ENCODE measurements around the gene LIX1L. TPM values are rescaled to one million over a fixed set of nuclear protein-coding genes. Genes with fewer than 3 reads are reported as not detected.
A peak's percentile ranks its signal among the peaks of the same experiment; 100 is the strongest.

LIX1L gene
- total RNA-seq, 1 donor from 2014 or later = 13.6 TPM

- no peaks in the 10 kb centered on the region for H3K36me3 ChIP-seq
- no peak overlapping the region for H3K4me2 ChIP-seq
- peak overlapping the region; percentile 12 for H3K27ac Mint-ChIP-seq
- H3K36me3 Mint-ChIP-seq = peaks cover 19% of the 10 kb centered on the region
- H3F3A ChIP-seq (ENCODE audit: low read depth) = no peaks in the 10 kb centered on the region
- no peak for DNase-seq (ENCODE audit: low spot score)
- H3K27me3 ChIP-seq = no peaks in the 10 kb centered on the region
- no peak overlapping the region for H3K27ac ChIP-seq
- H3K4me3 ChIP-seq = no peak overlapping the region
- H3K4me1 Mint-ChIP-seq = no peaks in the 10 kb centered on the region
- H3K9me3 Mint-ChIP-seq = no peaks in the 10 kb centered on the region
- H3K9me3 ChIP-seq (ENCODE audit: low read depth) = no peaks in the 10 kb centered on the region
- no peak overlapping the region for H3K4me3 Mint-ChIP-seq
- no peaks in the 10 kb centered on the region for H3K4me1 ChIP-seq
- TF ChIP-seq EZH2phosphoT487 (IDR thresholded peaks at IDR 0.05) = no peak
- TF ChIP-seq EZH2 (IDR thresholded peaks at IDR 0.05) = no peak
- TF ChIP-seq CTCF (IDR thresholded peaks at IDR 0.05) = no peak
- H4K20me1 ChIP-seq (ENCODE audit: low read depth) = no peaks in the 10 kb centered on the region
- H3K27me3 Mint-ChIP-seq (ENCODE audit: insufficient read depth, low read depth) = no peaks in the 10 kb centered on the region
- H2AFZ ChIP-seq (replicated peaks) = no peak overlapping the region
- H3K79me2 ChIP-seq (ENCODE audit: low read depth) = no peaks in the 10 kb centered on the region
- H3K9ac ChIP-seq = no peak overlapping the region
Measured at GRCh38 chr1:145942871-145943270, 14.9 kb downstream of the LIX1L start.

- no peak overlapping the region for H3K4me2 ChIP-seq
- peak overlapping the region; percentile 12 for H3K27ac Mint-ChIP-seq
Measured at GRCh38 chr1:145942405-145942804, 15.4 kb downstream of the LIX1L start.

GRCh38 chr1:145937436-145937835 lies 20.4 kb downstream of the LIX1L start:
- Histone ChIP-seq H3K27ac (no peak overlapping the region), H3K4me3 (no peak overlapping the region), H4K20me1 (ENCODE audit: low read depth) (no peaks in the 10 kb centered on the region), H3K9ac (no peak overlapping the region), H3K9me3 (ENCODE audit: low read depth) (no peaks in the 10 kb centered on the region), H2AFZ (replicated peaks) (no peak overlapping the region), H3K4me2 (no peak overlapping the region), H3K4me1 (peaks cover 9% of the 10 kb centered on the region), H3K36me3 (no peaks in the 10 kb centered on the region), H3K27me3 (no peaks in the 10 kb centered on the region), H3K79me2 (ENCODE audit: low read depth) (no peaks in the 10 kb centered on the region), H3F3A (ENCODE audit: low read depth) (peaks cover 11% of the 10 kb centered on the region)
- H3K36me3 Mint-ChIP-seq = peaks cover 7% of the 10 kb centered on the region
- no peak for DNase-seq (ENCODE audit: low spot score)
- H3K9me3 Mint-ChIP-seq = no peaks in the 10 kb centered on the region
- TF ChIP-seq EZH2phosphoT487 (IDR thresholded peaks at IDR 0.05) = no peak
- TF ChIP-seq CTCF (IDR thresholded peaks at IDR 0.05) = no peak
- no peak for TF ChIP-seq EZH2 (IDR thresholded peaks at IDR 0.05)
- no peak overlapping the region for H3K4me3 Mint-ChIP-seq
- H3K4me1 Mint-ChIP-seq = peaks cover 7% of the 10 kb centered on the region
- no peaks in the 10 kb centered on the region for H3K27me3 Mint-ChIP-seq (ENCODE audit: insufficient read depth, low read depth)
- H3K27ac Mint-ChIP-seq = no peak overlapping the region

More at GRCh38 chr1:145942405-145942804, 15.4 kb downstream of the LIX1L start:
- Histone ChIP-seq H4K20me1 (ENCODE audit: low read depth) (no peaks in the 10 kb centered on the region), H3K36me3 (no peaks in the 10 kb centered on the region), H3K27me3 (no peaks in the 10 kb centered on the region), H3K27ac (no peak overlapping the region), H3K4me3 (no peak overlapping the region), H2AFZ (replicated peaks) (no peak overlapping the region), H3K79me2 (ENCODE audit: low read depth) (no peaks in the 10 kb centered on the region), H3K9ac (no peak overlapping the region), H3K4me1 (no peaks in the 10 kb centered on the region), H3F3A (ENCODE audit: low read depth) (no peaks in the 10 kb centered on the region), H3K9me3 (ENCODE audit: low read depth) (no peaks in the 10 kb centered on the region)
- DNase-seq (ENCODE audit: low spot score) = no peak
- peaks cover 17% of the 10 kb centered on the region for H3K36me3 Mint-ChIP-seq
- H3K9me3 Mint-ChIP-seq = no peaks in the 10 kb centered on the region
- TF ChIP-seq EZH2 (IDR thresholded peaks at IDR 0.05) = no peak
- no peak for TF ChIP-seq EZH2phosphoT487 (IDR thresholded peaks at IDR 0.05)
- TF ChIP-seq CTCF (IDR thresholded peaks at IDR 0.05) = no peak
- no peaks in the 10 kb centered on the region for H3K27me3 Mint-ChIP-seq (ENCODE audit: insufficient read depth, low read depth)
- H3K4me1 Mint-ChIP-seq = no peaks in the 10 kb centered on the region
- no peak overlapping the region for H3K4me3 Mint-ChIP-seq
